Lower lobe of right lung (tissue), 2 donors: ENCODE data around the gene EPHB4. TPM values are rescaled to one million over a fixed set of nuclear protein-coding genes. Genes with fewer than 3 reads are reported as not detected.
"Not testable (repeated sequence)": the region's sequence is repeated elsewhere in the genome, so short reads cannot be mapped to it uniquely, and the experiment has no call there.

Source experiments
- ATAC-seq, 2 donors: fragments of 200-7000 bp; cut with Tn5 transposase; one replicate each; pipeline ENCODE4 v1.9.1; 2020 to 2022; ENCODE audit warnings: mild to moderate bottlenecking in 2 of 2, moderate library complexity in 2 of 2
- DNase-seq: peaks from one replicate; pipeline ENCODE4 v3.0.0-alpha.2; 2020
- H3K27ac ChIP-seq: fragments of 200-600 bp; one replicate; pipeline ENCODE4 v1.8.0; 2022
- H3K27me3 ChIP-seq: fragments of 200-600 bp; one replicate; pipeline ENCODE4 v1.8.0; 2022; ENCODE audit warnings: low read depth
- H3K36me3 ChIP-seq: fragments of 200-600 bp; one replicate; pipeline ENCODE4 v1.8.0; 2022; ENCODE audit warnings: mild to moderate bottlenecking
- H3K4me1 ChIP-seq: fragments of 200-600 bp; one replicate; pipeline ENCODE4 v1.8.0; 2022
- H3K4me3 ChIP-seq: fragments of 200-600 bp; one replicate; pipeline ENCODE4 v1.8.0; 2022; ENCODE audit warnings: mild to moderate bottlenecking
- H3K9me3 ChIP-seq: fragments of 200-600 bp; one replicate; pipeline ENCODE4 v1.8.0; 2022
- CTCF ChIP-seq: fragments of 200-600 bp; IDR thresholded peaks from one replicate; pipeline ENCODE4 v1.8.0; 2022; ENCODE audit warnings: antibody characterized with exemption, mild to moderate bottlenecking
- intact Hi-C: fragments of 100-400 bp; cut with DNase I; formaldehyde crosslinking; loops from one replicate; pipeline ENCODE4 v1.11.0; 2022
- total RNA-seq: library from RNA; stranded (reverse); fragmentation: NEBNext Ultra II Directional; extraction: Animal tissue kit (Norgen Biotek cat#: 25700); gene quantifications from one replicate; pipeline ENCODE4 v1.2.1, GENCODE V29; 2021
- donor health status: DM: no; HTN: yes; CAD: no; lungs with severe emphysema.

The EPHB4 gene
- total RNA-seq, 1 donor from 2014 or later = 68.6 TPM

DNA sequence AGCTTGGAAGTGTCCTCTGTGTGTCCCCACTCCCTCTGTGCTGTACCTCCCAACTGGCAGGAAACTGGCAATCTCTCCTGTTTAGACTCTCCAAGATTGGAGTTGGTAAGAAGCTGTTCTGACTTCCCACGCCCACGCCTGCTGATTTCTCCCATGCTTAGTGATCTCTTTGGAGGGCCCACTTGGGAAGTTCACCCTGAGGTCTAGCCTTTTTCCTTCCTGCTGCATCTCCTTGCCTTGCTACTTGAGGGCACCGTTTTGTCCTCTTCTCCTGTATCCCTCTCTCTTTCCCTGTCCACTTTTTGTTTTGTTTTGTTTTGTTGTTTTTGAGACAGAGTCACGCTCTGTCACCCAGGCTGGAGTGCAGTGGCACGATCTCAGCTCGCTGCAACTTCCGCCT is 58.5 kb downstream of the EPHB4 start:
- Histone ChIP-seq H3K36me3 (no peaks in the 10 kb centered on the region), H3K9me3 (no peaks in the 10 kb centered on the region), H3K4me1 (no peaks in the 10 kb centered on the region), H3K4me3 (no peak overlapping the region), H3K27me3 (no peaks in the 10 kb centered on the region), H3K27ac (no peak overlapping the region)
- intact Hi-C loops = no loop called here
- TF ChIP-seq CTCF = no peak
- DNase-seq (no peak), ATAC-seq (no peak)

GRCh38 chr7:100765250-100765649 is 62.1 kb downstream of the EPHB4 start:
- no peaks in the 10 kb centered on the region for H3K36me3 ChIP-seq
- no peak for TF ChIP-seq CTCF
- DNase-seq (no peak), ATAC-seq (no peak)
- H3K9me3 ChIP-seq = no peaks in the 10 kb centered on the region
- no peaks in the 10 kb centered on the region for H3K27me3 ChIP-seq
- intact Hi-C loops = no loop called here
- no peaks in the 10 kb centered on the region for H3K4me1 ChIP-seq
- H3K27ac ChIP-seq = no peak overlapping the region
- no peak overlapping the region for H3K4me3 ChIP-seq

DNA sequence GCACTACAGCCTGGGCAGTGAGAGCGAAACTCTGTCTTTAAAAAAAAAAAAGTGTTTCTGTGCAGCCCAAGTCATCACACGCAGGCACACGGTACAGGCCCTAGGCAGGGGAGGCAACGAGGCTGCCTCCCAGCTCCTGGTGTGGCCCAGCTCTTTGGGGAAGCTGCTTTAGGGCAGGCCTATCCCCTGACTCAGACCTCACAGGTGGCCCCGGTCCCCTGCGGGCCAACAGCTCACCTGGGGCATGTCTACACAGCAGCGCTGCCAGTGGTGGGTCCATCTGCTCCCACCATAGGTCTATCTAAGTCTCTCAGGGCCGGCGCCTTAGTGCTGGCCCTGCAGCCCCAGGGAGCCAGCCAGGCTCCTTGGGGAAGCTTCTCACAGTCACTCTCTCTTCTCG is 62.5 kb downstream of the EPHB4 start:
- Histone ChIP-seq H3K4me1 (no peaks in the 10 kb centered on the region), H3K36me3 (no peaks in the 10 kb centered on the region), H3K27ac (no peak overlapping the region), H3K27me3 (no peaks in the 10 kb centered on the region), H3K9me3 (no peaks in the 10 kb centered on the region), H3K4me3 (no peak overlapping the region)
- no peak for TF ChIP-seq CTCF
- ATAC-seq = no peak
- intact Hi-C loops = no loop called here
- DNase-seq = no peak

- ATAC-seq = no peak
- DNase-seq = no peak
- H3K4me3 ChIP-seq = no peak overlapping the region
- intact Hi-C loops = no loop called here
- H3K4me1 ChIP-seq = no peaks in the 10 kb centered on the region
- H3K9me3 ChIP-seq = no peaks in the 10 kb centered on the region
- no peak for TF ChIP-seq CTCF
- no peaks in the 10 kb centered on the region for H3K36me3 ChIP-seq
- no peak overlapping the region for H3K27ac ChIP-seq
- no peaks in the 10 kb centered on the region for H3K27me3 ChIP-seq
Observed at GRCh38 chr7:100763556-100764140, 63.7 kb downstream of the EPHB4 start.

DNA sequence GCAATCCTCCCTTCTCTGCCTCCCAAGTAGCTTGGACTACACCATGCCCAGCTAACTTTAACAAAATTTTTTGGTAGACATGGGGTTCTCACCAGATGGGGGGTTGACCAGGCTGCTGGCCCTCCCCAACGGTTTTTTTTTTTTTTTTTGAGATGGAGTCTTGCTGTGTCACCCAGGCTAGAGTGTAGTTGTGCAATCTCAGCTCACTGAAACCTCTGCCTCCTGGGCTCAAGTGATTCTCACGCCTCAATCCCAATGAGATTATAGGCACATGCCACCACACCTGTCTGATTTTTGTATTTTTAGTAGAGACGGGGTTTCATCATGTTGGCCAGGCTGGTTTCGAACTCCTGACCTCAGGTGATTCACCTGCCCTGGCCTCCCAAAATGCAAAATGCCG is 64.5 kb downstream of the EPHB4 start:
- H3K4me1 ChIP-seq, H3K4me3 ChIP-seq, DNase-seq, intact Hi-C loops, ATAC-seq, H3K36me3 ChIP-seq, H3K27me3 ChIP-seq, H3K9me3 ChIP-seq, H3K27ac ChIP-seq: not testable (repeated sequence)

GRCh38 chr7:100759357-100760171 is 67.8 kb downstream of the EPHB4 start:
- no peaks in the 10 kb centered on the region for H3K4me1 ChIP-seq
- no peaks in the 10 kb centered on the region for H3K9me3 ChIP-seq
- no peaks in the 10 kb centered on the region for H3K36me3 ChIP-seq
- no peak overlapping the region for H3K4me3 ChIP-seq
- intact Hi-C loops = no loop called here
- no peak for TF ChIP-seq CTCF
- DNase-seq = no peak
- peaks cover 3% of the 10 kb centered on the region for H3K27me3 ChIP-seq
- H3K27ac ChIP-seq = no peak overlapping the region
- no peak for ATAC-seq
